Cardiac fibroblast (primary cell): ENCODE measurements around the gene HNRNPLL.
"Not testable (repeated sequence)": the region's sequence is repeated elsewhere in the genome, so short reads cannot be mapped to it uniquely, and the experiment has no call there.

Experiments used
- DNase-seq, 2 donors: peaks; one replicate each; pipeline versions ENCODE4 v3.0.0 to v3.0.0-alpha.2; 2010; ENCODE audit warnings: low read depth in 2 of 2
- H3K4me3 ChIP-seq, 2 donors: replicated peaks in 1 of 2; 1 replicate in 1 of 2; 2 replicates in 1 of 2; pipeline ENCODE4 v1.5.1; 2011; ENCODE audit warnings: low read depth in 2 of 2, low read length in 2 of 2, mild to moderate bottlenecking in 2 of 2, moderate library complexity in 1 of 2
- TF ChIP-seq, protein P1 (sequence below): IDR thresholded peaks from one replicate; pipeline ENCODE4 v1.5.1; 2011; ENCODE audit warnings: low read depth, mild to moderate bottlenecking, low read length, inconsistent platforms

HNRNPLL gene

DNA sequence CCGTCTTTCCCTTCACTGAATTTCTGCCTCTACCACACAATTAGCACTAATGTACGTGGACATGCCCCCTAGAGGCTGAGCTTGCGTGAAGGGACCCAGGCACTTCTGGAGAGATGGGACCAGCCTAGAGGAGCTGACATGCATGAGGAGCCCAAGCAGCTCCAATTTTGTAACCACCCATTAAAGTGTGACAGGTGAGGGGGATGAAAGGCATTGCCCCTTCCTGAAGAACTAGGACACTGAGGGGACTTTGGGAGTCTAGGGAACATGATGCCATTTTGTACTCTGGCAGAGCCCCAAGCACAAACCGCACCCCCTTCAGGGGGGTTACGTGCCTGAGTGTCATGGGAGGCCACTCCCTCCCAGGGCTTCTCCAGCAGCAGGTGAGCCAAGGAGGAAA lies 63.6 kb downstream of the HNRNPLL start:
- DNase-seq, result no peak
- H3K4me3 ChIP-seq, result no peak overlapping the region
- TF ChIP-seq, protein P1, sequence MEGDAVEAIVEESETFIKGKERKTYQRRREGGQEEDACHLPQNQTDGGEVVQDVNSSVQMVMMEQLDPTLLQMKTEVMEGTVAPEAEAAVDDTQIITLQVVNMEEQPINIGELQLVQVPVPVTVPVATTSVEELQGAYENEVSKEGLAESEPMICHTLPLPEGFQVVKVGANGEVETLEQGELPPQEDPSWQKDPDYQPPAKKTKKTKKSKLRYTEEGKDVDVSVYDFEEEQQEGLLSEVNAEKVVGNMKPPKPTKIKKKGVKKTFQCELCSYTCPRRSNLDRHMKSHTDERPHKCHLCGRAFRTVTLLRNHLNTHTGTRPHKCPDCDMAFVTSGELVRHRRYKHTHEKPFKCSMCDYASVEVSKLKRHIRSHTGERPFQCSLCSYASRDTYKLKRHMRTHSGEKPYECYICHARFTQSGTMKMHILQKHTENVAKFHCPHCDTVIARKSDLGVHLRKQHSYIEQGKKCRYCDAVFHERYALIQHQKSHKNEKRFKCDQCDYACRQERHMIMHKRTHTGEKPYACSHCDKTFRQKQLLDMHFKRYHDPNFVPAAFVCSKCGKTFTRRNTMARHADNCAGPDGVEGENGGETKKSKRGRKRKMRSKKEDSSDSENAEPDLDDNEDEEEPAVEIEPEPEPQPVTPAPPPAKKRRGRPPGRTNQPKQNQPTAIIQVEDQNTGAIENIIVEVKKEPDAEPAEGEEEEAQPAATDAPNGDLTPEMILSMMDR, result no peak

DNA sequence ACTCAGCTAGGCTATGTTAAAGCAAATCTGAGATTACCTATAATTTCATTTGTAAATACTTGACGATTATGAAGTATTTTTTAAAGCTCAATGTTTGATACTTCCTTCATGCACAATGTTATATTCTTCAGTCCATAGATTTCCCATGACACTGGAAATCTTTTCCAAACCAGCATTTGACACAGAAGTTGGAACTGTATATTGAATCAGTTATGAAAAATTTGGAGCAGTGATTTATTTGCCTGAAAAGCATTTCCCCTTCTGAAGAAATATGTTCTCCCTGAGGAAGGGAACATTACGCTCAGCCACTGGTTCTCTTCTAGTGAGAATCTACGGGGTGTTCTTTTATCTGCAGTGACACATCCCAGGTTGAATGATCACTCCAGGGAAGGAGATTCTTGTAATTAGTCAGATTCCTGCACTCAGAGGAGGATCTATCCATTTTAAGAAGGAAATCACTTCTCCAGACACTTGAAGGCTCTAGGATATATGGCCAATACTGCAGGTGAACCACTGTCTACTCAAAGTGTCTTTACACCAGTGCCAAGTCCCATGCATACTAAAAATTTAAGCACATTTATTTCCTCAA lies 64.7 kb downstream of the HNRNPLL start:
- no peak for DNase-seq
- no peak overlapping the region for H3K4me3 ChIP-seq
- TF ChIP-seq, protein P1, result no peak

DNA sequence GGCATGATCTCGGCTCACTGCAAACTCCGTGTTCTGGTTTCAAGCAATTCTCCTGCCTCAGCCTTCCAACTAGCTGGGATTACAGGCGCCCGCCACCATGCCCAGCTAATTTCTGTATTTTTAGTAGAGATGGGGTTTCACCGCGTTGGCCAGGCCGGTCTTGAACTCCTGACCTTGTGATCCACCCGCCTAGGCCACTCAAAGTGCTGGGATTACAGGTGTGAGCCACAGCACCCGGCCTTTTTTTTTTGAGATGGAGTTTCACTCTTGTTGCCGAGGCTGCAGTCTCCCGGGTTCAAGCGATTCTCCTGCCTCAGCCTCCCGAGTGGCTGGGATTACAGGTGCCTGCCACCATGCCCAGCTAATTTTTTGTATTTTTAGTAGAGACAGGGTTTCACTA lies 65.4 kb downstream of the HNRNPLL start:
- not testable (repeated sequence) for DNase-seq, H3K4me3 ChIP-seq

DNA sequence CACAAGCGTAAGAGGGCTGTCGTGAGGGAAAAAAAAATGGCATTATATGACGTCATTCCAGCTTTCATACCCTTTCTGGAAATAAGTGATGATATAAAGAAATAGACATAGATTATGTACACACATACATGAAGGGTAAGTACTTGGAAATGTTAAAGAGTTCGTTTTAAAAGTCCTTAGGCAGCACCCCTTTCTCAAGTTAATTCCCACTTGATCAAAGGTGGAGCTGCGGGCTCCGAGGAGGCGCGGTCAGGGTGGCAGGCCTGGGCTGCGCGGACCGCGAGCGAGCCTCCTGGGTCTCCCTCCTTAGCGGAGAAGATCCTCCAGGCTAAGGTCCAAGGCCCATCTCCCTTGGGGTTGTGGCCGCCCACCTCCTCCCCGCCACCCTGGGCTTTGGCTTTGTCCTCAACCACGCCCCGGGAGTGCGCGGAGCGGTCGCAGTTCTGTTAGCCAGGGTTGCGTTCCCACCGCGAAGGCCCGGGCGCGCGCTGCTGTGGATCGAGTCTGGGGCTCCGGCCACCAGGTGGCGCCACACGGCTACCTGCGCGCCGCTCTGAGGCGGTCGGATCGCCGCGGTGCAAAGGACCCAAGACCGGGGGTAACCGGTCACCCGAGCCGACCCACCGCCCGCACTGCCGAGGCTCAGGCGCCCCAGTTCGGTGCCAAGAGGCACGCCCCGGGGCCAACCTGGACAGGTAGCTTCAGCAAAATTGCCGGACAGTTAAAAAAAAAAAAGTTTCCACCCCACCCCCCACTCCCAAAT lies 66.8 kb downstream of the HNRNPLL start:
- H3K4me3 ChIP-seq, result peak overlapping the region; percentile 46 to 61
- TF ChIP-seq, protein P1, result peak; percentile 66
- peak; percentile 68 to 74 for DNase-seq

DNA sequence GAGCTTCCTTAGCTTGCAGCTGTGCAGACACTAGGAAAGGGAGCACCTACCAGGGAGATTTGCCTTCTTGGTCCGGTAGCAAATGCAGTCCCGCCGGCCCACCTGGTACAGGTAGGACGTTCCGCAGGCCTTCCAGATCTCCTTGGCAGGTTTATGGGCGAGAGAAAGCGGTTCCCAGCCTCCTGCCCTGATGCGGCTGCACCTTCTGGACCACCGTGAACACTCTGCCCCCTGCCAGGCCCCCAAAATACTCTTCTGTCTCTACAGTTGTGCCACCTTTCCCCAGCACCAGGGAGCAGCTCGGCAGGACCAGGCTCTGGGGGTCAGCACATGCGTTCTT lies 67.4 kb downstream of the HNRNPLL start:
- TF ChIP-seq, protein P1, result no peak

DNA sequence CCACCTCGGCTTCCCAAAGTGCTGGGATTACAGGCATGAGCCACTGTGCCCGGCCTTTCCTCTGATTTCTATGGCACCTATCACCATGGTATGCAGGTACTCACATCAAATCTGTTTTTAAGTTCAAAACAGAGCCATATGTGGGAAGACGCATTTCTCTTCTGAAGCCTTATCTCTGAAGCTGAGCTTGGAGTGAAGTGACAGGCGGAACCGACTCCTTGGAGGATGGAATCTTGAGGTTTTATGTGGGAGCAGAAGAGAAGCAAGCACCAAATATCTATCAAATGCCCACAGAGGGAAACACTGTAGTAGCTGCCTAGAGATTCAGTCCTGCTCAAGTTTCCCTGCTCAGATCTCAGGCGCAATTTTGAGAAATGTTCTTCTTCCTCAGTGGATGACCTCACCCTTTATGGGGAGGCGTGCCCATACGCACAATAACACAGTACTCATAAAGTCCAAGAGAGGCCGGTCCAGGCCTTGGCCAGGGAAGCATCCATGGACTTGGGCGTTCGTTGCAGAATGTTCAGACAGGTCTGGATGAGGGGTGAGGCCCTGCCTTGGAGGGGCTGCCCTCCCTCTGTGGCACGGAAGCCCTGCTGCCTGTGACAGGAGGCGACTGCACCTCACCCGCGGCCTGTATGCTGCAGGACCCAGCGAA lies 67.9 kb downstream of the HNRNPLL start:
- no peak for DNase-seq
- TF ChIP-seq, protein P1, result no peak
- H3K4me3 ChIP-seq, result no peak overlapping the region

More for the DNA sequence above, 67.4 kb downstream of the HNRNPLL start:
- no peak for DNase-seq
- no peak overlapping the region for H3K4me3 ChIP-seq
